ENCODE data around the gene MPG. TPM values are rescaled to one million over a fixed set of nuclear protein-coding genes. Genes with fewer than 3 reads are reported as not detected.
"Not testable (repeated sequence)": the region's sequence is repeated elsewhere in the genome, so short reads cannot be mapped to it uniquely, and the experiment has no call there.

MPG gene
- total RNA-seq, 2 experiments from 2014 or later, result 47.2 to 52.6 TPM

GRCh38 chr16:41439-42068 lies 36.5 kb upstream of the MPG start:
- H3K36me3 Mint-ChIP-seq (ENCODE audit: low read depth), result peaks cover 36% of the 10 kb centered on the region

GRCh38 chr16:42069-42457 lies 36.0 kb upstream of the MPG start:
- POLR2A ChIA-PET, result no interaction called here
- Mint-ChIP-seq H3K4me3 (no peak overlapping the region), H3K4me1 (peaks cover 44% of the 10 kb centered on the region), H3K36me3 (ENCODE audit: low read depth) (peaks cover 37% of the 10 kb centered on the region), H3K9me3 (no peaks in the 10 kb centered on the region), H3K27me3 (no peaks in the 10 kb centered on the region), H3K27ac (no peak overlapping the region)
- no peak for DNase-seq
- CTCF ChIA-PET, result no interaction called here

More at GRCh38 chr16:41439-42068, 36.5 kb upstream of the MPG start:
- Mint-ChIP-seq H3K27me3 (no peaks in the 10 kb centered on the region), H3K27ac (no peak overlapping the region), H3K4me1 (peaks cover 44% of the 10 kb centered on the region), H3K4me3 (no peak overlapping the region), H3K9me3 (no peaks in the 10 kb centered on the region)
- POLR2A ChIA-PET, result no interaction called here
- DNase-seq, result no peak
- CTCF ChIA-PET, result no interaction called here

GRCh38 chr16:42691-43090 lies 35.3 kb upstream of the MPG start:
- H3K27ac Mint-ChIP-seq, result peak overlapping the region; percentile 21
- H3K27me3 Mint-ChIP-seq, result no peaks in the 10 kb centered on the region
- H3K9me3 Mint-ChIP-seq, result no peaks in the 10 kb centered on the region
- H3K4me3 Mint-ChIP-seq, result no peak overlapping the region
- ChIA-PET POLR2A (interaction anchor here (0.6 kb wide), 1 partner anchor 336 kb away, joined by 3 read pairs; no protein-coding TSS in a partner anchor), CTCF (no interaction called here)
- H3K4me1 Mint-ChIP-seq, result peaks cover 42% of the 10 kb centered on the region
- no peak for DNase-seq
- H3K36me3 Mint-ChIP-seq (ENCODE audit: low read depth), result peaks cover 41% of the 10 kb centered on the region

- Mint-ChIP-seq H3K36me3 (ENCODE audit: low read depth) (peaks cover 45% of the 10 kb centered on the region), H3K4me1 (peaks cover 38% of the 10 kb centered on the region), H3K27ac (no peak overlapping the region), H3K9me3 (no peaks in the 10 kb centered on the region), H3K27me3 (no peaks in the 10 kb centered on the region), H3K4me3 (no peak overlapping the region)
- CTCF ChIA-PET, result no interaction called here
- no peak for DNase-seq
- POLR2A ChIA-PET, result no interaction called here
These were observed 34.7 kb upstream of the MPG start for GRCh38 chr16:43294-43693.

GRCh38 chr16:44655-45054 lies 33.4 kb upstream of the MPG start:
- no peaks in the 10 kb centered on the region for H3K9me3 Mint-ChIP-seq
- ChIA-PET CTCF (interaction anchor here (1.4 kb wide), 1 partner anchor 52 kb away, joined by 6 read pairs; no protein-coding TSS in a partner anchor), POLR2A (no interaction called here)
- no peak for DNase-seq
- peaks cover 24% of the 10 kb centered on the region for H3K4me1 Mint-ChIP-seq
- no peak overlapping the region for H3K4me3 Mint-ChIP-seq
- no peaks in the 10 kb centered on the region for H3K27me3 Mint-ChIP-seq
- peaks cover 43% of the 10 kb centered on the region for H3K36me3 Mint-ChIP-seq (ENCODE audit: low read depth)
- no peak overlapping the region for H3K27ac Mint-ChIP-seq

GRCh38 chr16:45454-45853 lies 32.6 kb upstream of the MPG start:
- Mint-ChIP-seq H3K4me3 (no peak overlapping the region), H3K36me3 (ENCODE audit: low read depth) (peaks cover 46% of the 10 kb centered on the region), H3K27me3 (no peaks in the 10 kb centered on the region), H3K27ac (no peak overlapping the region), H3K4me1 (peaks cover 25% of the 10 kb centered on the region), H3K9me3 (no peaks in the 10 kb centered on the region)
- DNase-seq, result no peak
- CTCF ChIA-PET, result interaction anchor here (1.4 kb wide), 1 partner anchor 52 kb away, joined by 6 read pairs; no protein-coding TSS in a partner anchor
- POLR2A ChIA-PET, result no interaction called here

- H3K4me3 Mint-ChIP-seq, H3K27me3 Mint-ChIP-seq, H3K9me3 Mint-ChIP-seq, POLR2A ChIA-PET, H3K27ac Mint-ChIP-seq, DNase-seq: not testable (repeated sequence)
- CTCF ChIA-PET, result interaction anchor here (3.4 kb wide), 1 partner anchor 19 kb away, joined by 10 read pairs; no protein-coding TSS in a partner anchor
- H3K4me1 Mint-ChIP-seq, result peaks cover 35% of the 10 kb centered on the region
- peaks cover 56% of the 10 kb centered on the region for H3K36me3 Mint-ChIP-seq (ENCODE audit: low read depth)
These were observed 31.5 kb upstream of the MPG start for GRCh38 chr16:46510-46909.

GRCh38 chr16:47234-47633 lies 30.8 kb upstream of the MPG start:
- Mint-ChIP-seq H3K27ac (no peak overlapping the region), H3K4me3 (no peak overlapping the region), H3K9me3 (no peaks in the 10 kb centered on the region), H3K36me3 (ENCODE audit: low read depth) (peaks cover 51% of the 10 kb centered on the region), H3K4me1 (peaks cover 34% of the 10 kb centered on the region), H3K27me3 (no peaks in the 10 kb centered on the region)
- CTCF ChIA-PET, result interaction anchor here (3.4 kb wide), 1 partner anchor 18 kb away, joined by 10 read pairs; no protein-coding TSS in a partner anchor
- POLR2A ChIA-PET, result no interaction called here
- no peak for DNase-seq

GRCh38 chr16:50769-51591 lies 27.0 kb upstream of the MPG start:
- peaks cover 34% of the 10 kb centered on the region for H3K36me3 Mint-ChIP-seq (ENCODE audit: low read depth)
- no peaks in the 10 kb centered on the region for H3K27me3 Mint-ChIP-seq
- H3K4me3 Mint-ChIP-seq, result peak overlapping the region; percentile 97
- POLR2A ChIA-PET, result no interaction called here
- H3K4me1 Mint-ChIP-seq, result peaks cover 36% of the 10 kb centered on the region
- no peak for DNase-seq
- CTCF ChIA-PET, result no interaction called here
- H3K27ac Mint-ChIP-seq, result peak overlapping the region; percentile 11
- no peaks in the 10 kb centered on the region for H3K9me3 Mint-ChIP-seq

GRCh38 chr16:53346-54236 lies 24.4 kb upstream of the MPG start, which contains the start of the genes POLR3K and SNRNP25:
Gene POLR3K, minus strand, starts transcription at chr16:53608. Its CDS starts 22 bp downstream, at chr16:53586.
Gene SNRNP25, plus strand, starts transcription at chr16:53828. Its CDS starts 189 bp downstream, at chr16:54017.
- peak; percentile 99 for DNase-seq
- no peaks in the 10 kb centered on the region for H3K27me3 Mint-ChIP-seq
- H3K9me3 Mint-ChIP-seq, result no peaks in the 10 kb centered on the region
- peaks cover 29% of the 10 kb centered on the region for H3K36me3 Mint-ChIP-seq (ENCODE audit: low read depth)
- ChIA-PET POLR2A (interaction anchor here (0.7 kb wide), 1 partner anchor 15 kb away, joined by 3 read pairs; no protein-coding TSS in a partner anchor), CTCF (interaction anchor here (0.6 to 2.2 kb wide), 8 partner anchors 9 to 160 kb away, joined by 3 to 17 read pairs (median 3); no protein-coding TSS in a partner anchor)
- H3K27ac Mint-ChIP-seq, result peak within 1 kb of the TSS; percentile 92
- H3K4me3 Mint-ChIP-seq, result peak within 1 kb of the TSS; percentile 97
- H3K4me1 Mint-ChIP-seq, result peaks cover 38% of the 10 kb centered on the region

- ChIA-PET CTCF (interaction anchor here (0.6 to 2.2 kb wide), 4 partner anchors 8 to 160 kb away, joined by 3 to 17 read pairs (median 4); no protein-coding TSS in a partner anchor), POLR2A (no interaction called here)
- Mint-ChIP-seq H3K4me1 (peaks cover 38% of the 10 kb centered on the region), H3K9me3 (no peaks in the 10 kb centered on the region), H3K27me3 (no peaks in the 10 kb centered on the region), H3K27ac (peak overlapping the region; percentile 92), H3K4me3 (peak overlapping the region; percentile 97), H3K36me3 (ENCODE audit: low read depth) (peaks cover 27% of the 10 kb centered on the region)
- no peak for DNase-seq
These were observed 23.8 kb upstream of the MPG start for GRCh38 chr16:54237-54581.

GRCh38 chr16:55571-56136 lies 22.4 kb upstream of the MPG start:
- ChIA-PET CTCF (interaction anchor here (1.0 to 1.3 kb wide), 3 partner anchors 39 to 306 kb away, joined by 3 read pairs; no protein-coding TSS in a partner anchor), POLR2A (no interaction called here)
- Mint-ChIP-seq H3K36me3 (ENCODE audit: low read depth) (peaks cover 22% of the 10 kb centered on the region), H3K9me3 (no peaks in the 10 kb centered on the region), H3K27ac (no peak overlapping the region), H3K4me1 (peaks cover 31% of the 10 kb centered on the region), H3K4me3 (peak overlapping the region; percentile 24), H3K27me3 (no peaks in the 10 kb centered on the region)
- no peak for DNase-seq

Data from activated CD4-positive, alpha-beta T cell treated with anti-CD3 and anti-CD28 coated beads, Interleukin-2, amount 10 ng/mL, durations not matched to agents 7 days and 5 days (primary cell).